Measurements from ENCODE around the gene ARHGAP18. TPM values are rescaled to one million over a fixed set of nuclear protein-coding genes. Genes with fewer than 3 reads are reported as not detected.
A peak's percentile ranks its signal among the peaks of the same experiment; 100 is the strongest.

The ARHGAP18 gene
- total RNA-seq, 1 donor from 2014 or later = 10.2 TPM

DNA sequence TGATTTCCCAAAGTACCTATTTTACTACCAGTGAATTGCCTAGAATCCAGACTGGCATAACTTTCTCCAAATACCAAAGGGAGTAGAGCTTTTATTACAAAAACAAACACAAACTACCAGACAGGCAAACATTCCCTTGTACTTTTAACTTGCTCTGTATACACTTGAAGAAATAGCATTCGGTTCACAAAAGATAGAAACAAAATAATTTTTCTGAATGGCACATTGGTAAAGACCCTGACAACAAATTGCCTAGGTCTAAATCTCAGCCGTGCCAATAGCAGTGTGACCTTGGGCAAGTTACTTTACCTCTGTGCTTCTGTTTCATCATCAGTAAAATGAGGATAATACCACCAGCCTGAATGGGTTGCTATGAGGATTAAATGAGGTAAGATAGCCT, 15.9 kb downstream of the ARHGAP18 start:
- FAIRE-seq (no peak), DNase-seq (ENCODE audit: low spot score in 2 of 2) (no peak)

GRCh38 chr6:129692467-129692866, 17.5 kb downstream of the ARHGAP18 start:
- FAIRE-seq (no peak), DNase-seq (ENCODE audit: low spot score in 2 of 2) (no peak)

DNA sequence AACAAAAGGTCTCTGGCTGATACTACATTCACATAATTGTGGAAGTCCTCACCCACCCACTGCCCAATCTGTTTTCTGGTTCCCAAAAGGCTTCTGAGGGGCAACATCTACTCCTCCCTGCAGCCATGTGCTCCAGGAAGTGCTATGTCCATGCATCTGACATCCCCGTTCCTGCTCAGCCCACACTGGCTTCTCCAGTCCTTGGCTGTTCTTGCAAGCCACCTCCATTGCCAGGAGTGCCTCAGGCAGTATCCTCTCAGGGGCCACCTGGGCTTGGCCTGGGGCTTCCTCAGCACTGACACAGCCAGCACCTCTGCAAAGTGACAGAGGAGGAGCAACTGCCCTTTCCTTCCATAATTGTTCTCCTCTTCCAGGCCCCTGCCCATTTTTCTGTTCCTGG, 18.3 kb downstream of the ARHGAP18 start:
- FAIRE-seq (no peak), DNase-seq (ENCODE audit: low spot score in 2 of 2) (no peak)

DNA sequence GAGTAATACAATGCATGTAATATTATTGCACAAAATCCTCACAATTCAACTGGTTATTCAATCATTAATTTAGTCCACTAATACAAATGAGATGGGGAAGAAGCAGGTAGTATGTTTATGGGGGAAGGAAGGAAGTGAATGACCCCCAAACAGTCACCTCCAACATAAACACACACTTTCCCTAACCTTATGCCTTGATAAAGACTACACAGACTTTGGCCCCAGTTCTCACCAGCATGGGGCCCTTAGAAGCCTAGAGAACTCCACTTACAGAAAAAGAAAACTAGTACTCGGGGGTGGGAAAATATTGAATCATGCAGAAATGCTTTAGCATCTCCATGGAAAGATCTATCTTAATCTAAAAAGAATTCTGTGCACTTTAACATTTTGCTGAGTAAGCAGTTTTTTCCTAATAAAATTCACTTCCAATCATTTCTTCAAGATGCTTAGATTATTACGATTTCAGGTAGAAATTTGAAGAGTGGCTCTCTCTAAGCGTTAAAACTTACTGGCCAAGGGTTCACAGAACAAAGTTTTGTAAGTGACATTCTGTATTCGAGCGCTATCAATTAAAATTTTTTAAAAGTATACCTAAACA, 18.8 kb downstream of the ARHGAP18 start:
- FAIRE-seq = no peak
- DNase-seq (ENCODE audit: low spot score in 2 of 2) = no peak

DNA sequence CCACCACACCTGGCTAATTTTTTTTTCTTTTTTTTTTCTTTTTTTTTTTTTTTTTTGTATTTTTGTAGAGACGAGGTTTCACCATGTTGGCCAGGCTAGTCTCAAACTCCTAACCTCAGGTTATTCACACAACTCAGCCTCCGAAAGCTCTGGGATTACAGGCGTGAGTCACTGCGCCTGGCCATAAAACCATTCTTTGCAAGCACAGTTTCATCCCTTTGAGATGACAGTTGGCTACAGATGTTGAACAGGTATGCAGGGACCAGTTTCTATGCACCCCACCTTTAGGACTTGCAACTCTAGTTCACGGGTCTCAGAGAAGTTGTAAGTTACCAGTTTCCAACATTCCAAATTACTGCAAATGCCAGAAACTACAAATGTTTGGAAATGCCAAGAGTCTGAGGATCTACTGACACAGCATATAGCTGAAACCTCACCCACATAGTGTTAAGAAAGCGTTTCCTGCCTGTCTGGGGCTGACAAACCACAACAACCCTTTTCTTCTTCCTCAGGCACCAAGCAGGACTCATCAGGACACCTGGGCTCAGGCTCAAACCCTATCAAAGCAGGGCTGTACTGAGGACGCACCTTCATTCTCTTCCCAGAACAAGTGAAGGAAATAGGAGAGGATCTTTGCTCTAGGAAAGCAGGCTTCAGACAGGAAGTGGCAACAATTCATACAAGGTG, 22.9 kb downstream of the ARHGAP18 start:
- no peak for FAIRE-seq
- DNase-seq (ENCODE audit: low spot score in 2 of 2) = no peak

DNA sequence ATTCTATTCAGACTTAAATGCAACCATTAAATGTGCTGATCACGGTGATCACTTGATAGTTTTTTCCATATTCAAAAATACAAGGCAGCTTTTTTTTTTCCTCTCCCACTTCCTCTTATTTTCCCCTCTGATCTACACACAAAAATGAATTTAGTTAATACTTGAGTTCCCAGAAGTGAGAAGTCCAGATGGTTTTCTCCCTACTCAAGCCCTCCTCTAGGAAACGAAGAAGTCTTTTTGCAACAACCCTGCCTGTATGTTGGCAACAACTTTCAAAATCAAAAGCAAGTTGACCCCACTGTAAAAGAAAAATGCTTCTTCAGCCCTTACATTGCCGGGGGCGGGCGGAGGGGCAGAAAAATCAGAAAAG, 24.3 kb downstream of the ARHGAP18 start:
- DNase-seq (ENCODE audit: low spot score in 2 of 2) = no peak
- no peak for FAIRE-seq

GRCh38 chr6:129684903-129685661, 24.9 kb downstream of the ARHGAP18 start:
- DNase-seq (ENCODE audit: low spot score in 2 of 2) (no peak), FAIRE-seq (no peak)

DNA sequence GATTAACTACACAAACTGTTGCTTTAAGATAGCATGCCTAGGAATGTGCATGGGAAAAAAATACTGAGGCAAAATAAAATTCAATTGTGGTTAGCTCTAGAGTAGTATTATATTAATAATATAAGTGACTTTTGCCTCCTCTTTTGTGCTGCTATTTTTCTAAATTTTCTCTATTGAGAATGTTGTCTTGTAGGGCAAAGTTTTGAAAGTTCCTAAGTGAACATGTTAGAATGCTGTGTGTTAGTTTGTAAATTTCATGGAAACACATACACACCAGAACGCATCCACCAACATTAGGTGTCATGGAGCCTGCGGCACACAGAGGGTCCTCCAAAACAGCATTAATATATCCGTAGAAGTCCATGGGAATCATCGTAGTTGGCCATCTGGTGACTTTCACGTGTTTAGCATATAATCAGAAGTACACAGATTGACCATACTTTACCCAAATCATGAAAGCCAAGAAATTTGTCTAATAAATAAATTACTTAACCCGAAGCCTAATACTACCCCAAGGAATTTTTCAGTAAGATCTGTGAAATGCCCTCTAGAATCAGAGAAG, 25.6 kb downstream of the ARHGAP18 start:
- FAIRE-seq (no peak), DNase-seq (ENCODE audit: low spot score in 2 of 2) (no peak)

- no peak for FAIRE-seq
- DNase-seq (ENCODE audit: low spot score in 2 of 2) = peak; percentile 6 to 55
Measured at GRCh38 chr6:129683601-129684322, 26.2 kb downstream of the ARHGAP18 start.

DNA sequence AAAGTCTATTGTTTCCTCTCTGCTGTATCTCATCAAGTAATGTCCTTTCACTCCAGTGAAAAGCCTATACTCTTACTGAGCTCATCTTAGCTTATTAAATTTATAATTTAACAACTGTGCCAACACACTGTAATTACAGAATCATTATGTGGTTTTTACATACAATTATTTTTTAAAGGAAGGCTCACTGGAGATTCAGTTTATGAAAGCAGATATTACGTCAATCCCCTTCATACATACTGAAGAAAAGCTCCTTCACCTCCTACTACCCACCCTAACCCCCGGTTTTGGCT, 28.1 kb downstream of the ARHGAP18 start:
- FAIRE-seq = no peak

DNA sequence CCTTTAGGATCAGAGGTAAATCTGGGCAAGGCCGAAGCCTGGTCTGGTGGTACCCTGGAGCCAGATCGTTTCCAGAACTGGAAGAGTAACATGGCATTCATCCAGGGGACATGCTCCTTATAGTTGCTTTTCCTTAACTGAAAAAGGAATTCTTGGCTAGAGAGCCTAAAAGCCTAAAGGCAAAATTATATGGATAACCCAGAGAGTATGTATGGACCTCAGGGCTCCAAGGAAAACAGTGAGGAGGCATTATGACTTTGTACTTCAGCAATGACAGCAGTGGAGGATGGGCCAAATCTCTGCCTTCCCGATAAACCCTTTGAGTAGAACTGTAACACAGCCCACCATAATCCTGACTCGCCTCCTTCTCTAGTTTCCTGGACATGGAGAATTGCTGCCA, 29.3 kb downstream of the ARHGAP18 start:
- DNase-seq (ENCODE audit: low spot score in 2 of 2) (no peak), FAIRE-seq (no peak)

More for the DNA sequence above, 28.1 kb downstream of the ARHGAP18 start:
- DNase-seq (ENCODE audit: low spot score in 2 of 2) = no peak

DNA sequence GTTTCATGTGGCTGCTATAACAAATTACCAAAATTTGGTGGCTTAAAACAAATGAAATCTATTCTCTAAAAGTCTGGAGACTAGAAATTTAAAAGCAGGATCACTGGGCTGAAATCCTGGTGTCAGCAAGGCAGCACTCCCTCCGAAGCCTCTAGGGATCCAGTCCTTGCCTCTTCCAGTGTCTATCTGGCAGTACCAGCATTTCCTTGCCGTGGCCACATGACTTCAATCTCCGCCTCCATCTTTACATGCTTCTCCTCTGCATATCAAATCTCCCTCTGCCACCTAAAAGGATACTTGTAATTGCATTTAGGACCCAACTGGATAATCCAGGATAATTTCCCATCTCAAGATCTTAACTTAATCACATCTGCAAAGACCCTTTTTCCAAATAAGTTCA, 30.2 kb downstream of the ARHGAP18 start:
- no peak for FAIRE-seq
- DNase-seq (ENCODE audit: low spot score in 2 of 2) = no peak

GRCh38 chr6:129679275-129679674, 30.7 kb downstream of the ARHGAP18 start:
- no peak for FAIRE-seq

DNA sequence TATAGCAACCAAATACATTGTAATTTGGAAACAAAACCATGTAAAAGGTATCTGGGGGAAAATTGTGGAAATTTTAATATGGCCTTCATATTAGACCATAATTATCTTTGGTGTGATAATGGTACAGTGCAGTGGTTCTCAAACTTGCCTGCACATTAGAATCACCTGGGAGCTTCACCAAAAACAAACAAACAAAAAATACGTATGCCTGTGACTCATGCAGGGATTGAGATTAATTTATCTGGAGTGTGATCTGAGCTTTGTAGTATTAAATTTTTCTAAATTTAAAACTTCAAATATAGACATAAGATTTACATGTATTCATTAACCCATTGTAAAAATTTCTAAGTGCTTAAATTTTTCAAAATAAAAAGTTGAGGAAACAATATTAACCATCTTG, 31.5 kb downstream of the ARHGAP18 start:
- DNase-seq (ENCODE audit: low spot score in 2 of 2) = no peak
- no peak for FAIRE-seq

More at GRCh38 chr6:129679275-129679674, 30.7 kb downstream of the ARHGAP18 start:
- no peak for DNase-seq (ENCODE audit: low spot score in 2 of 2)

DNA sequence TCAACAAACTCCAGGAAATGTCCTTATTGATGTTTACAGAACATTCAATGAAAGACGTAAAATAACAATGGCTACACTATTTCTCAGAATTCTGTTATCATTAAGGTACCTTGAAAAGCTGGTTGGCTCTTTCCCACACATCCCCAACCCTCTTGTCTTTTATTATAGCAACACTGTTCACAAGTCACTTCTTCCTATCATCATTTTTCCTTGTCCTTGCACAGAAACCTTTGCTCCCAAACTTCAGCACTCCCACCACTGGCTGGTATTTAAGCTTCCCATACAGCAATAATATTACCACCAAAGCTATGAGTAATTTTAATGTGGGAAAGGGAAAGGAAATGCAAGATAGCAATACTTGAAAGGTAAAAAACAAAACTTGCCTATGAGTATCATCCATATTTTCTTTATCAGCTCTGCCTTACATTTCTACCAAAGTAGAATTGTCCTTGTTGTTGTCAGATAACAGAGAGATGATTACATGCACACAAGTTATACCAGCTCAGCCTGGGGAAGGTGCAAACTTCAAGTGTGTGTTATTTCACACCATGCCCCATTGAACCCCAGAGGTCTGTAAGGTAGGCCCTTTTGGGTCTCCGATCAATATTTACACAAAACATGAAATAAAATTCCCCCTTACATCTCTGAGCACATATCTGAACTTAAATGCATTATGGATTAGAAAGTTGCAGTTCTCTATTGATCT, 32.2 kb downstream of the ARHGAP18 start:
- FAIRE-seq = no peak
- DNase-seq (ENCODE audit: low spot score in 2 of 2) = no peak

GRCh38 chr6:129675669-129676472, 34.1 kb downstream of the ARHGAP18 start:
- FAIRE-seq (no peak), DNase-seq (ENCODE audit: low spot score in 2 of 2) (no peak)

GRCh38 chr6:129673748-129674147, 36.2 kb downstream of the ARHGAP18 start:
- no peak for DNase-seq (ENCODE audit: low spot score in 2 of 2)
- no peak for FAIRE-seq

GRCh38 chr6:129672881-129673631, 36.9 kb downstream of the ARHGAP18 start:
- FAIRE-seq (no peak), DNase-seq (ENCODE audit: low spot score in 2 of 2) (no peak)

DNA sequence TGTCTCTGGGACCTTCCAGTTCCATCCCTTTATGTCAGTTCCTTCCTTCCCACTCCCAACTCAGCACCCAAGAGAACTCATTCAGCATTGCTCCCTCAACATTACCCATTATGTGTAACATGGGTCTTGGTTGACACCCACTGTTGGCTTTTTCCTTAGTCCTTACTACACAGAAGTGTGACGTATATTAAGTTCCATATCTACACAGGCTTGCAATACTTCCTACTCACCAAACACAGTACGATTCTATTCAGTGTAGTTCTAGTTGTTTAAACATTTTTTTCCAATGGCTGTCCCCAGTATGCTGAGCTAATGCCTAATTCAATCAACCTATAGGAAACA, 37.7 kb downstream of the ARHGAP18 start:
- DNase-seq (ENCODE audit: low spot score in 2 of 2) = no peak
- FAIRE-seq = no peak

Data from frontal cortex (tissue), 4 donors.